Adrenal gland (tissue), 5 donors: ENCODE measurements around the gene EXOC6.

ENCODE experiments used
- CTCF ChIP-seq, 6 experiments: fragments of 450-650 bp in 4 of 6; fragments of 200-600 bp in 2 of 6; sonication (generic) in 1 of 6; IDR thresholded peaks; 1 replicate in 5 of 6; 2 replicates in 1 of 6; pipeline versions ENCODE4 v1.5.1 to v1.8.0; 2016 to 2021; ENCODE audit warnings: antibody characterized with exemption in 6 of 6, mild to moderate bottlenecking in 2 of 6, moderate library complexity in 1 of 6
- POLR2A ChIP-seq, 2 donors: fragments of 450-650 bp; IDR thresholded peaks; one replicate each; pipeline ENCODE4 v1.6.1; 2017; ENCODE audit warnings: antibody characterized with exemption in 2 of 2, mild to moderate bottlenecking in 2 of 2, moderate library complexity in 1 of 2
- donor health status: DM: no; HTN: no; CAD: no.

GRCh38 chr10:92834331-92834730 is 14.0 kb upstream of the EXOC6 start:
- TF ChIP-seq CTCF (IDR thresholded peaks at IDR 0.05) (no peak), POLR2A (IDR thresholded peaks at IDR 0.05) (no peak)
